HG02938 (cell line): Measurements from ENCODE around the gene RIPPLY3.
A peak's percentile ranks its signal among the peaks of the same experiment; 100 is the strongest.

Experiments
- ATAC-seq: cut with Tn5 transposase; IDR thresholded peaks from one replicate; pipeline ENCODE4 v1.9.1; 2021; ENCODE audit warnings: mild to moderate bottlenecking, moderate library complexity; ENCODE audit not compliant: unreplicated experiment

Gene RIPPLY3, protein sequence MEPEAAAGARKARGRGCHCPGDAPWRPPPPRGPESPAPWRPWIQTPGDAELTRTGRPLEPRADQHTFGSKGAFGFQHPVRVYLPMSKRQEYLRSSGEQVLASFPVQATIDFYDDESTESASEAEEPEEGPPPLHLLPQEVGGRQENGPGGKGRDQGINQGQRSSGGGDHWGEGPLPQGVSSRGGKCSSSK

DNA sequence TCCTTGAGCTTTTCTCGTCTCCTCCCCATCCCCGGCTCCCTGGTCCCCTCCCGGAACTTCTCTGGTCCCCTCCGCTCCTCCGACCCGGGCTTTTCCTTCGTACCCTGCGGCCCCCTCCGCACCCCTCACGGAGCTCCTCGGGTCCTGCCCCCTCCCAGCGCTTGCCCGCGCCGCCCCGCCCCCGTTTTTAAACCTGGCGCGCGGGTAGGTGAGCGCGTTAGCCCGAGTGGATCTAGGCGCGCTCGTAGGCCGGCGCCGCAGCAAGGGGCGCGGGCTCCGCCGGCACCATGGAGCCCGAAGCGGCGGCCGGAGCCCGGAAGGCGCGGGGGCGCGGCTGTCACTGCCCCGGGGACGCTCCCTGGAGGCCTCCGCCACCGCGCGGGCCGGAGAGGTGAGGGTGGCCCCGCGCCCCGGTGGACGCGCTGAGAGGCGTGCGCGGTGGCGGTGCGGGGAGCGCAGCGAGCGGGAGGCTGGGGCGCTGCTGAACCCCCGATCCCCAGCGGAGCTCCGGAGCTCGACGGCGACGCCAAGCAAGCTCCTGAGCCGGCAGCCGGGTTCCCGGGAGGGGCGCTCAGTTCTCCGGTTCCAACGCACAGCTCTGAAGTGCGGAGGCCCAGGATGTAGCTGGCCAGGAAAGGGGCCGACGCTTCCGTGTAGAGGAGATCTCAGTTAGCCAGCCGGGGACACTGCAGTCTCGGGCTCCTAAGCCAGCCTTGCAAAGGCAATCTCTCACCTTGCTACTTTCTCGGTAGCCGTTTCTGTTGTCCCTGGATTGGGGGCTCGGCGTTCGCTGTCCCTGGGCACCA is at the start of gene RIPPLY3:
Gene RIPPLY3, plus strand, starts transcription at position 217 of the 806 bp plus-strand sequence. Its CDS starts 71 bp downstream, at position 288.
- no peak for ATAC-seq

DNA sequence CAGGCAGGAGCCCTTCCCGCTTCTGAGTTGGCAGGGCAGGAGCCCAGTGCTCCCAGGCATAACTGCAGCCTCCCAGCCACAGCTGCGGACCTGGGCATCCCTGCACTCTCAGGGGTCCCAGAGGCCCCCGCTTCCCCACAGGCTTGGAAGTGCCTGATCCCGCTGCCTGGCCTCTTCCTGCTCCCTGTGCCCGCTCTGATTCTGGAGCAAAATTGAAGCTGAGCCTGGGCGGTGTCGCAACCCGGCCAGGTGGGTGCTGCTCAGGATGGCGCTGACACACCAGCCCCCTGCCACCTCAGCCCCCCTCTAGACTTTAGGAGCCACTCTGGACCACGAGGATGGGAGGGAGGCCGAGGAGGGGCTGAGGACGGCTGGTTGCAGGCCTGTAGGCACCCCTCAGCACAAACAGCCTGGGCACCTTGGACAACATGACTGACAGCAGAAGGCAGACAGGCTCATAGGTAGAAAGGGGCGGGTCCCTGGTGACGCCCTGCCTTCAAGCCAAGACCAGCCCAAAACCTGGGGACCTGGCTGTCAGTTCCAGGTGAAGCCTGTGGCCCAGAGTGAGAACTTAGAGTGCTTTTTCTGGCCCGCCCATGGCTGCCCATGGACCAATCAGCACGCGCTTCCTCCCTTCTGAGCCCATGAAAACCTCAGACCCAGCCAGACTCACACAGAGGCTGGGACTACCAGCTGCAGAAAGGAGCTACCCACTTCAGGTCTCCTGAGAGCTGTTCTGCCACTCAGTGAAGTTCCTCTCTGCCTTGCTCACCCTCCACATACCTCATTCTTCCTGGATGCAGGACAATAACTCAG is 47.3 kb upstream of the RIPPLY3 start:
- ATAC-seq = no peak

DNA sequence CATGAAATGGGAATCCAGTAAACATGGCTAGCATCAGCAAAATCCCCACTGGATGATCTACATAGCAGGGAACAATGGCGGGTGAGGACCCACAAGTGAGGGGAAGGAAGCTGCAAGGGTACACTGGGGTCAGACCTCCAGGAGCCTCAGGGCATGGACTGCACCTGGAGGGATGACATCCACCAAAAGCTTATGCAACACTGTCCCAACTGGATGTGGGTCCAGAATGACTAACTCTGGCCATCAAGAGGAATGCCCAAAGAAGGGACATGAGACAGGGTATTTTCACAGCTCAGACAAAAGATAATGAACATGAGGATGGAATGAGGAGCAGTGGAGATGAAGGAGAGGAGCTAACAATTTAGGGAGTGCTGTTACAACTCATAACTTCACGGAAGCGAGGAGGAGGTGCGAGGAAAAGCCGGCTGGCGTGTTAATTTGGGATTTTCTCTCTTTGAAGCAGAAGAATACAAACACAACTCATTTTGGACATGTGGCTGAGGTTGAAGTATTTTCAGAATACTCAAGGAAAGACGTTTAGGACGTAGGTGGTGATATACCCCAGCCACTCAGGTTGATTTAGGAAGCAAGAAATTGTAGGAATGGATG is 45.7 kb upstream of the RIPPLY3 start:
- no peak for ATAC-seq

DNA sequence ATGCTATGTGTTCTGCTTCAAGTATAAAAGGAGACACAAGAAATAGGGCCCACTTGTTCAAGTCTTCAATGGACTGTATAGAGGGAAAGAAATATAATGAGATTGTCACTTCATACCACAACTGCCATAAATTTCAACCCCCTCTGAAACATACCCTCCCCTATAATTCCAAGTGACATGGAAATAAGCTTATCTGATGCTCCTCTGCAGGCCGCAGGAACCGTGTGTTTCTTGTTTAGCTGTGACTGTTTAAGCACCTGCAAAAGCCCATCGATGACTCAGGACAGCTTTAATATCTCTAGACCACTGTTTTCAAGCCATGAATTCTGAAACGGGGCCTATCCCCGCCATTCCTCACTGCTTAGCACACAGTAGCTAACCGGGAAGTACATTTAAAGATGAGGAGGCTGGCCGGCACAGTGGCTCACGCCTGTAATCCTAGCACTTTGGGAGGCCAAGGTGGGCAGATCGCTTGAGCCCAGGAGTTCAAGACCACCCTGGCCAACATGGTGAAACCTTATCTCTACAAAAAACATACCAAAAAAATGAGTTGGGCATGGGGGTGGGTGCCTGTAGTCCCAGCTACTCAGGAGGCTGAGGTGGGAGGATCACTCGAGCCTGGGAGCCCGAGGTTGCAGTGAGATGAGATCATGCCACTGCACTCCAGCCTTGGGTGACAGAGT is 44.3 kb upstream of the RIPPLY3 start:
- ATAC-seq = no peak

DNA sequence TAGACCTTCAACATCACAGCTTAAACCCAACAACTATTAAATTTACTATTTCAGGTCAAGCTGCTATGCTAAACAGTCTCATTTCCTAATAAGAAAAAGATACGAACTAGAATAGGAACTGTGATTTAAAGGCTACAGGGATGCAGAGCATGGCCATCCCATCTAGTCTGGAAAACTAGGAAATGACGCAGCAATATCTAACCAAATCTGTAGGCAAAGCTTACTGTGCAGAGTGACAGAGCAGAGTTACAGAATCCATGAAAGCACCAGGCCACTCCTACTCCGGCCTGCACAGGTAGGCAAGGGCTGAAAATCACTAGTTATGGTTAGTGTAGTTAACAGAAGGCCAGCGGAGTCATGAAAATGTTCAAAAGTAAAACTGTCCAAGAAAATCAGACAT is 42.1 kb upstream of the RIPPLY3 start:
- ATAC-seq = no peak

DNA sequence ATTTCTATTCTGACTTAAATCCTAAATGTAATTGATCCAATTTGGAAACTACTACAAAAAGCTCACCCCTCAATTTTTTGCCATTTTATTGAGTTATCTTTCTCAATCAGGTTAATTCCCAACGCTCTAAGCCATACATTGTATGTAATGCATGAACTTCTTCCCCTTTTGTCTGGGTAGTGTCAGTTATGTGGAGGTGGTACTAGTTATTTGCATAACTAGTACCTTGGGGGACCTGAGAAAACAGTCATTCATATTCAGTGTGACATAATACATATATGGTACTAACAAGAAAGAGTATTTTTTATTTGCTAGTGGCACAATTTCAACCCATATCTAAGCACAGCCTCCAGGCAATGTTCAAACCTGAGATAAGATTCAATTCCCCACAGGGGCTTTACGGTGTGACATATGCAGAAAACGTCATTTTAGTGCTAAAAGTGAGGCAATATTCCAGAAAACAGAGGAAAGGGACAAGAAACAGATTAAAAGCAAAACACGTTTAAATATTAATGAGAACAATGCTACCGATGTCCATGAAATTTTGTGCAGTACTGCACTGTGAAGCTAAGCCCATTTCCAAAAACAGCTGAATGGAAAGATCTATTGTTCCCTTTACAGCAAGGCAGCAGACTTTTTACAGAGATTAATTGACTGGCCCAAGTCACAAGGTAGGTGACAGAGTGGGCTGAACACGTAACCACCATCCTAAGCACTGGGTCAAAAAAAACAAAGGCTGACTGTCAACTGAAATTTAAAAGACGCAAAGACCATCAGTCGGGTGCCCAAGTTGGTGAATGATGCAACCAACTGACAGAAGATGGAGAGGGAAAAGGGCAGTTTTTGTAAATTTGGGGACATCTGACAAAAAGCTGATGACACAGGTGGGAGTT is 41.4 kb upstream of the RIPPLY3 start:
- ATAC-seq = no peak

GRCh38 chr21:36965720-36966065 is 40.8 kb upstream of the RIPPLY3 start:
- ATAC-seq = no peak

GRCh38 chr21:36966066-36966820 is 40.3 kb upstream of the RIPPLY3 start, which contains the start of gene HLCS:
TSS of gene HLCS (minus strand) at chr21:36966669. CDS start at chr21:36966638, 31 bp downstream.
- peak; percentile 65 for ATAC-seq

DNA sequence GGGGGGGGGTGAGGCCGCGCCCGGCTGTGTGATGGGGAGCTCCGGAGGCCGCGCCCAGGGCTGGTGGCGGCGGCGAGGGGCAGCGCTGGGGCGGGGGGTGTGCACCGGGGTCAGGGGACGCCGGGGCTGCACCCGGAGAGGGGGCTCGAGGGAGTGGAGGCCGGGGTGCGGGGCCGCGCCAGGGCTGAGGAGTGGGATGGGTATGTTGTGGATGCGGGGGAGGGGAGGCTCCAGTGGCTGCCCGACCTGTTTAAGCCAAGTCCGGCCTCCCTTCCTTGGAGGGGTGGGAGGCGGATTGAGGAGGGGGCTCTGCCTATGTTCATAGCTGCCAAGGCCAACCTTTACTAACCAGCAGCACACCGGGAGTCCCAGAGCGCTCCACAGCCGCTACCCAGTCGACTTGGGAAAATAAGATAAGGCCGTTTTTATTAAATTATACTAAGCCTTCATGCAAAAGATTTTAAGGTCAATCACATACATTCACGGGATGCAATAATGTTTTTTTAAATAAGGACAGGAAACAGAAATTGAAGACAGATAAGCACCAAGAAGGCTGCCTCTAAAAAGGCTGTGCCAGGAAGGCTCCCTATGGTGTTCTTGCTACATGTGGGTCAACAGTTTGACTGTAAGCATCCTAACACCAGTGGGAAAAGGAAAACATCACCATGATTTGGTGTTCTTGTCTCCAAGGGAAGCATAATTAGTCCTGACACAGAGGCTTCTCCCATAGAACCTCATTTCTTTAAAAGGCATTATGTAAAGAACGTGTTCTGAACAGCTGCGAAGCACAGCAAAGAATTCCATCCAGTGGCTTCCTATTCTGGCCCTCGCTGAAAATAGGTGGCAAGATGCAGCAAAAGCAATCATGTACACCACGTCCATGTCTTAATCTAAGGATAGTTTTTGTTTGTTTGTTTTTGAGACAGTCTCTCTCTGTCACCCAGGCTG is 39.4 kb upstream of the RIPPLY3 start:
- ATAC-seq = peak; percentile 11

- no peak for ATAC-seq
Observed at GRCh38 chr21:36968414-36968813, 38.1 kb upstream of the RIPPLY3 start.

- ATAC-seq = no peak
Observed at GRCh38 chr21:36968976-36969375, 37.5 kb upstream of the RIPPLY3 start.

GRCh38 chr21:36973986-36974850 is 32.3 kb upstream of the RIPPLY3 start:
- ATAC-seq = no peak

DNA sequence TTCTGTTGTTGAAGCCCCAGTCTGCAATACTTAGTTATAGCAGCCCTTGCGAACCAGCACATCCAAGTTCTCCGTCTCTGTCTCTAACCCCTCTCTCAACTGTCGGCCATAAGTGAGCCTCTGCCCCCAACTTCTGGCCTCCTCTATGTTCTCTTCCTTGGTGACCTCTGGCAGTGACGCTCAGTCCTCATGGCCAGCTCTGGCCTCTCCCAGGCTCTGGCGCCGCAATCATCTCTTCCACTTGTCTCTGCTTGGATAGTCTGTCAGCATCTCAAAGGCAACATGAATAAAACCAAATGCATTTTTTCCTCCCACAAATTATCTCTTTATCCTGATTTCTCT is 31.7 kb upstream of the RIPPLY3 start:
- no peak for ATAC-seq

DNA sequence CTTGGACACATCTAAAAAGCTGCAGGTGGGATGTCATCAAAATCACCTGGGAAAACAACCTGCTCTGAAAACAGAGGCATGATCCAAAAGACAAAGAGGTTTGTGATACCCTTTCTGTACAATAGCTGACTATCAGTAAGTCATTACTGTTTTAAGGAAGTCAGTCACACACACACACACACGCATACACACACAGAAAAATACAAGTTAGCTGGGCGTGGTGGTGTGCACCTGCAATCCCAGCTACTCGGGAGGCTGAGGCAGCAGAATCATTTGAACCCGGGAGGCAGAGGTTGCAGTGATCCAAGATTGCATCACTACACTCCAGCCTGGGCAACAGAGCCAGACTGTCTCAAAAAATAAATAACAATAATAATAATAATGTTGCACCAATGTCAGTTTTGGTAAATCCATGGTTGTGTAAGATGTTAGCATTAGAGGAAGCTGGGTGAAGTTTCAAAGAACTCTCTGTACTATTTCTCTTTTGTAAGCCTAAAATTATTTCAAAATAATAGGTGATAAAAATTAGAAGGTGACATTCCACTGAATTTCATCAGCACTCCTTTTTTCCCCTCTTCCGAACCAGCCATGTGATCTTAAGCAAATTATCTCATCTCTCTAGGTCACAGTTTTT is 30.2 kb upstream of the RIPPLY3 start:
- no peak for ATAC-seq

- ATAC-seq = peak; percentile 80
Observed at GRCh38 chr21:36976882-36977651, 29.4 kb upstream of the RIPPLY3 start.
